H1 (cell line): ENCODE measurements around the gene CEBPB. TPM values are rescaled to one million over a fixed set of nuclear protein-coding genes. Genes with fewer than 3 reads are reported as not detected.

ENCODE experiments used
- ASH2L ChIP-seq: fragments of 200-600, 300-600 bp; sonication (generic); IDR thresholded peaks from one replicate; pipeline ENCODE4 v1.7.1; 2017; ENCODE audit warnings: low read length
- CTBP2 ChIP-seq: IDR thresholded peaks from 2 replicates; pipeline ENCODE4 v1.7.0; 2011; ENCODE audit warnings: borderline replicate concordance, mild to moderate bottlenecking, moderate library complexity, mixed read lengths, low read length; ENCODE audit not compliant: insufficient read depth, insufficient read length
- EZH2 ChIP-seq: fragments of 200-600 bp; sonication (generic); IDR thresholded peaks from 2 replicates; pipeline ENCODE4 v1.7.1; 2012; ENCODE audit warnings: low read depth, mild to moderate bottlenecking, moderate library complexity, low read length, inconsistent platforms; ENCODE audit not compliant: severe bottlenecking
- GTF2F1 ChIP-seq: IDR thresholded peaks from 2 replicates; pipeline ENCODE4 v1.6.1; 2012; ENCODE audit warnings: low read depth, low read length, improper control_type of control experiment, borderline replicate concordance
- KDM1A ChIP-seq: fragments of 200-600, 300-600 bp; sonication (generic); IDR thresholded peaks from 2 replicates; pipeline ENCODE4 v1.7.1; 2016; ENCODE audit warnings: mild to moderate bottlenecking, low read length, borderline replicate concordance
- RAD21 ChIP-seq, 2 experiments: IDR thresholded peaks in 1 of 2; conservative IDR thresholded peaks in 1 of 2; 2 replicates each; pipeline ENCODE4 v1.6.1; 2011; ENCODE audit warnings: low read depth in 2 of 2, low read length in 2 of 2, improper control_type of control experiment in 1 of 2, inconsistent platforms in 1 of 2, mild to moderate bottlenecking in 1 of 2, moderate library complexity in 1 of 2
- RNF2 ChIP-seq: fragments of 200-900, 300-1000 bp; sonication (generic); IDR thresholded peaks from 2 replicates; pipeline ENCODE4 v1.7.1; 2016; ENCODE audit warnings: borderline replicate concordance, low read depth, mild to moderate bottlenecking, antibody characterized with exemption, low read length; ENCODE audit not compliant: poor library complexity, severe bottlenecking; ENCODE audit errors: missing control alignments
- RXRA ChIP-seq: IDR thresholded peaks from 2 replicates; pipeline ENCODE4 v1.6.1; 2011; ENCODE audit warnings: low read depth, mild to moderate bottlenecking, low read length, moderate library complexity; ENCODE audit not compliant: insufficient read depth
- TBP ChIP-seq: IDR thresholded peaks from 2 replicates; pipeline ENCODE4 v1.6.1; 2011; ENCODE audit warnings: low read depth, low read length, improper control_type of control experiment
- polyA plus RNA-seq, 7 experiments: library from polyadenylated mRNA; depleted of rRNA in 3 of 7; stranded (reverse) in 5 of 7; unstranded in 2 of 7; fragments of >200 nt in 5 of 7; fragments of 200-250 nt in 2 of 7; gene quantifications; 1 replicate in 5 of 7; 2 replicates in 1 of 7; 4 replicates in 1 of 7; pipeline versions ENCODE4 v1.2.1 to v1.2.3, GENCODE V29; 2011 to 2013; ENCODE audit warnings: missing spikeins in 2 of 7, mixed read lengths in 2 of 7
- total RNA-seq: library from RNA; stranded (reverse); fragmentation: NEBNext Ultra II Directional; extraction: Animal tissue kit (Norgen Biotek cat#: 25700); gene quantifications from 2 replicates; pipeline ENCODE4 v1.2.1, GENCODE V29; 2021
- TF ChIP-seq, protein P1 (sequence below): fragments of 300-600 bp; sonication (generic); IDR thresholded peaks from 2 replicates; pipeline ENCODE4 v1.7.1; 2012; ENCODE audit warnings: low read length, moderate library complexity, mild to moderate bottlenecking, inconsistent platforms; ENCODE audit not compliant: insufficient replicate concordance

The CEBPB gene
- total and polyA plus RNA-seq, 2 of the 8 experiments (the other 6 are each of a cell fraction or from before 2014, with no cell fraction given) = 7.1 to 24.1 TPM

DNA sequence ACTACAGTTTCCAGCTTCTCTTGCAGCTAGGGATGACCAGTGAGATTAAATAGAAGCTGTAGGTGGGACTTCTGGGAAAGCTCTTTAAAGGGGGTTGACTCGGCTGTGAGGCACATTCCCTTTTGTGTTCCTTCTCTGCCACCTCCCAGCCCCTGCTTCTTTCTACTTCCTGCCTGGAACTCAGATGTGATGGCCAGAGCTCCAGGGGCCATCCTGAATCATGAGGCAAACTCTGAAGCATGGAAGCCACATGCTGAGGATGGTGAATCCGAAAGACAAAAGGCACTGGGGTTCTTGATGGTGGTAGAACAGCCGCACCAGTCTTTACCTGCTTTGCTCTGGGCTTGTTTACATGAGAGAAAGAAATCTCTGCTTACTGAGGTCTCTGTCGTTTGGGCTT lies 9.1 kb downstream of the CEBPB start (continued):
- TF ChIP-seq CTBP2 (peak; percentile 59), GTF2F1 (no peak), RAD21 (IDR thresholded peaks at IDR 0.05 in 1 of 2, conservative IDR thresholded peaks at IDR 0.05 in 1 of 2; ENCODE audit: low read depth in 2 of 2, low read length in 2 of 2) (no peak; a peak in 1 of 4 replicates), ASH2L (no peak), KDM1A (peak; percentile 100), TBP (no peak), RXRA (no peak), RNF2 (no peak), EZH2 (no peak)
- TF ChIP-seq, protein P1, sequence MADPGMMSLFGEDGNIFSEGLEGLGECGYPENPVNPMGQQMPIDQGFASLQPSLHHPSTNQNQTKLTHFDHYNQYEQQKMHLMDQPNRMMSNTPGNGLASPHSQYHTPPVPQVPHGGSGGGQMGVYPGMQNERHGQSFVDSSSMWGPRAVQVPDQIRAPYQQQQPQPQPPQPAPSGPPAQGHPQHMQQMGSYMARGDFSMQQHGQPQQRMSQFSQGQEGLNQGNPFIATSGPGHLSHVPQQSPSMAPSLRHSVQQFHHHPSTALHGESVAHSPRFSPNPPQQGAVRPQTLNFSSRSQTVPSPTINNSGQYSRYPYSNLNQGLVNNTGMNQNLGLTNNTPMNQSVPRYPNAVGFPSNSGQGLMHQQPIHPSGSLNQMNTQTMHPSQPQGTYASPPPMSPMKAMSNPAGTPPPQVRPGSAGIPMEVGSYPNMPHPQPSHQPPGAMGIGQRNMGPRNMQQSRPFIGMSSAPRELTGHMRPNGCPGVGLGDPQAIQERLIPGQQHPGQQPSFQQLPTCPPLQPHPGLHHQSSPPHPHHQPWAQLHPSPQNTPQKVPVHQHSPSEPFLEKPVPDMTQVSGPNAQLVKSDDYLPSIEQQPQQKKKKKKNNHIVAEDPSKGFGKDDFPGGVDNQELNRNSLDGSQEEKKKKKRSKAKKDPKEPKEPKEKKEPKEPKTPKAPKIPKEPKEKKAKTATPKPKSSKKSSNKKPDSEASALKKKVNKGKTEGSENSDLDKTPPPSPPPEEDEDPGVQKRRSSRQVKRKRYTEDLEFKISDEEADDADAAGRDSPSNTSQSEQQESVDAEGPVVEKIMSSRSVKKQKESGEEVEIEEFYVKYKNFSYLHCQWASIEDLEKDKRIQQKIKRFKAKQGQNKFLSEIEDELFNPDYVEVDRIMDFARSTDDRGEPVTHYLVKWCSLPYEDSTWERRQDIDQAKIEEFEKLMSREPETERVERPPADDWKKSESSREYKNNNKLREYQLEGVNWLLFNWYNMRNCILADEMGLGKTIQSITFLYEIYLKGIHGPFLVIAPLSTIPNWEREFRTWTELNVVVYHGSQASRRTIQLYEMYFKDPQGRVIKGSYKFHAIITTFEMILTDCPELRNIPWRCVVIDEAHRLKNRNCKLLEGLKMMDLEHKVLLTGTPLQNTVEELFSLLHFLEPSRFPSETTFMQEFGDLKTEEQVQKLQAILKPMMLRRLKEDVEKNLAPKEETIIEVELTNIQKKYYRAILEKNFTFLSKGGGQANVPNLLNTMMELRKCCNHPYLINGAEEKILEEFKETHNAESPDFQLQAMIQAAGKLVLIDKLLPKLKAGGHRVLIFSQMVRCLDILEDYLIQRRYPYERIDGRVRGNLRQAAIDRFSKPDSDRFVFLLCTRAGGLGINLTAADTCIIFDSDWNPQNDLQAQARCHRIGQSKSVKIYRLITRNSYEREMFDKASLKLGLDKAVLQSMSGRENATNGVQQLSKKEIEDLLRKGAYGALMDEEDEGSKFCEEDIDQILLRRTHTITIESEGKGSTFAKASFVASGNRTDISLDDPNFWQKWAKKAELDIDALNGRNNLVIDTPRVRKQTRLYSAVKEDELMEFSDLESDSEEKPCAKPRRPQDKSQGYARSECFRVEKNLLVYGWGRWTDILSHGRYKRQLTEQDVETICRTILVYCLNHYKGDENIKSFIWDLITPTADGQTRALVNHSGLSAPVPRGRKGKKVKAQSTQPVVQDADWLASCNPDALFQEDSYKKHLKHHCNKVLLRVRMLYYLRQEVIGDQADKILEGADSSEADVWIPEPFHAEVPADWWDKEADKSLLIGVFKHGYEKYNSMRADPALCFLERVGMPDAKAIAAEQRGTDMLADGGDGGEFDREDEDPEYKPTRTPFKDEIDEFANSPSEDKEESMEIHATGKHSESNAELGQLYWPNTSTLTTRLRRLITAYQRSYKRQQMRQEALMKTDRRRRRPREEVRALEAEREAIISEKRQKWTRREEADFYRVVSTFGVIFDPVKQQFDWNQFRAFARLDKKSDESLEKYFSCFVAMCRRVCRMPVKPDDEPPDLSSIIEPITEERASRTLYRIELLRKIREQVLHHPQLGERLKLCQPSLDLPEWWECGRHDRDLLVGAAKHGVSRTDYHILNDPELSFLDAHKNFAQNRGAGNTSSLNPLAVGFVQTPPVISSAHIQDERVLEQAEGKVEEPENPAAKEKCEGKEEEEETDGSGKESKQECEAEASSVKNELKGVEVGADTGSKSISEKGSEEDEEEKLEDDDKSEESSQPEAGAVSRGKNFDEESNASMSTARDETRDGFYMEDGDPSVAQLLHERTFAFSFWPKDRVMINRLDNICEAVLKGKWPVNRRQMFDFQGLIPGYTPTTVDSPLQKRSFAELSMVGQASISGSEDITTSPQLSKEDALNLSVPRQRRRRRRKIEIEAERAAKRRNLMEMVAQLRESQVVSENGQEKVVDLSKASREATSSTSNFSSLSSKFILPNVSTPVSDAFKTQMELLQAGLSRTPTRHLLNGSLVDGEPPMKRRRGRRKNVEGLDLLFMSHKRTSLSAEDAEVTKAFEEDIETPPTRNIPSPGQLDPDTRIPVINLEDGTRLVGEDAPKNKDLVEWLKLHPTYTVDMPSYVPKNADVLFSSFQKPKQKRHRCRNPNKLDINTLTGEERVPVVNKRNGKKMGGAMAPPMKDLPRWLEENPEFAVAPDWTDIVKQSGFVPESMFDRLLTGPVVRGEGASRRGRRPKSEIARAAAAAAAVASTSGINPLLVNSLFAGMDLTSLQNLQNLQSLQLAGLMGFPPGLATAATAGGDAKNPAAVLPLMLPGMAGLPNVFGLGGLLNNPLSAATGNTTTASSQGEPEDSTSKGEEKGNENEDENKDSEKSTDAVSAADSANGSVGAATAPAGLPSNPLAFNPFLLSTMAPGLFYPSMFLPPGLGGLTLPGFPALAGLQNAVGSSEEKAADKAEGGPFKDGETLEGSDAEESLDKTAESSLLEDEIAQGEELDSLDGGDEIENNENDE = no peak
